Fibroblast of skin of left biceps (primary cell): ENCODE measurements around the gene PLBD1.

Source experiments
- DNase-seq, 2 experiments: peaks; one replicate each; pipeline ENCODE4 v3.0.0-alpha.2; 2013; ENCODE audit warnings: low read depth in 2 of 2

The PLBD1 gene

DNA sequence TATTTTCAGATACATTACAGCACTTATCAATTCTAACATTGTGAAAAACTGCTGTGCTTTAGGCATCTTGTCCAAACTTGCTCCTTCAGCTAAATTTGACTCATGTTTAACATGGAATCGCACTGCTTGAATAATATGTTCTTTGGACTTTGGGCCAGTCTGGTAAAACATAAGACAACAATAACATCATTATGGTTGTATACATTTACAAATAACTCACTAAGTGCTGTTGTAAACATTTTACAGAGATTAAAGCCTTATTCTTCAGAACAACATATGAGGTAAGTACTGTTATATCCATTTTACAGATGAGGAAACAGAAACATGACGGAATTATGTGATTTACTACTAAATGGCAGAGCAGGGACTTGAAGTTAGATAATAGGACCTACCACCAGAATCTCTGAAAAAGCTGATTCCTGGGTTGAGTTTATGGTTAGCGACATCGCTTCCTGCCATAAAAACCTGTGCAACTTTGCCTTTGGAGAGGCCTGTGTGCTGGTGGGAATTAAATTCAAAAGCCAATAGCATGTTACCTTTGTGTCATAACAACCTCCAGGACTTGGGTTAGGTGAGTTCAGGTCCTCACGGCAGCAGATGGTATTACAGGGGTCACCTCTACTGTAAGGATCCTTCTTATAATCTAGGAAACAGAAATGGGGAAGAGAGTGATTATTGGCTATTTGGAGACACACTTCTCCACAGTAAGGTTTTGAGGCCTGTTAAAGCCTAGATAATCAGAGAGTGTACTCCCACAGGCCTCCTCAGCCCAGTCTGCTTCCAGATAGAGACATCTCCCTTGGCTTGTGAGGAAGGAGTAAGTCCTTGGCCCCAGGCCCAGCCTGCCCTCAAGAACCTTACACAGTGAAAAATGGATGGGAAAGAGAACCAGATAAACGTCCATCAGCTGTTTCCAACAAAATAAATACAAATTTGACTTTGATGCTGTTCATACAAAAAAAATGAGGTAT lies 61.8 kb downstream of the PLBD1 start:
- no peak for DNase-seq

DNA sequence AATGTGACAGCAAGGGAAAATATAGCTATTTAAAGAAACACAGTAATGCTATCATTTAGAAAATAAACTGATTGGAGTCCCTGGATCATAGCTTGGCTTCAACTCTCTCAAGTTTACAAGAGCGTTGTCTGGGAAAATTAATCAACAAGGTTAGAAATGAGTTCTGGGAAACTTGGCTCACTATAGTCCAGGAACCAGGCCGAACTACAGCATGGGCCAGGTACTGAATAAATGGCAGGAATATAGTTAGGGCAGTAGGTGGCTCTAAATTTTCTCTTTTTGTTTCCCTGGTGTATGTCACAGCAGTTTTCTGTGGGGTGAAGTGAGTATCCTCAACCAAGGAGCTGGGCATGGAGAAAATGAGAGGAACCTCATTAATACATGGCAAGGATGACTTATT lies 72.4 kb downstream of the PLBD1 start:
- no peak for DNase-seq

DNA sequence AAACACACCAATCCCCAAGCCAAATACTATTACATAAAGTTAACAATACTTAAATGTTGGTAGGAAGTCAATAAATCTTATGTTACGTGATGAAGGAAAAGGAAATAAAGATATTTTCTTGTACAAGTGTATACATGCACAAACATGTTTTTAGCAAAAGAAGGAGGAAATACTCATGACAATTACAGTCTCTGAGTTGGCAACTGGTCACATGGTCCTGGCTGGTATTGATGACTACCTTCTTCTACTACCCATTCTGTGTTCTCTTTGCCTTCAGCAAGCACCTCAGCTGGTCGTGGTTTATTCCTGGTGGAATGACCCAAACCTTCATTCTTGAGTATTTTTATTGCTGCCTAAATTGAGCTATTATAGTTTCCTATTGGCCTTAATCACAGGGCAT lies 84.8 kb downstream of the PLBD1 start:
- no peak for DNase-seq

DNA sequence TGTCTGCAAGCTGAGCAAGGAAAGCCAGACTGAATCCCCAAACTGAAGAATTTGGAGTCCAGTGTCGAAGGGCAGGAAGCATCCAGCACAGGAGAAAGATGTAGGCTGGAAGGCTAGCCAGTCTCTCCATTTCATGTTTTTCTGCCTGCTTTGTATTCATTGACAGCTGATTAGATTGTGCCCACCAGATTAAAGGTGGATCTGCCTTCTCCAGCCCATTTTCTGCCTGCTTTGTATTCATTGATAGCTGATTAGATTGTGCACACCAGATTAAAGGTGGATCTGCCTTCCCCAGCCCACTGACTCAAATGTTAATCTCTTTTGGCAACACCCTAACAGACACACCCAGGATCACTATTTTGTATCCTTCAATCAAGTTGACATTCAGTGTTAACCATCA lies 85.3 kb downstream of the PLBD1 start:
- DNase-seq, result no peak

DNA sequence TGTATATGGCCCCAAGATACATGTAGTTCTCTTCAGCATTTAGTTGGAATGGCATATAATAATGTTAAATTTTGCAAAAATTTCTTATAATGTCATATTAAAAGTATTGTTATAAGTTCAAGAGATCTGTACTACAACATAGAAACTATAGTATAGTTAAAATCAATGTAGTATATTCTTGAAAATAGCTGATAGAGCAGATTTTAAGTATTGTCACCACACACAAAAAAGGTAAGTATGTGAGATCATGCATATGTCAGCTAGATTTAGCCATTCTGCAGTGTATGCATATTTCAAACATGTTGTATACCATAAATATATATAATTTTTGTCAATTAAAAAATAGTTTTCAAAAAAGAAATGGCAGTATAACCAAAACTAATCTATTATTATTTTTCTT lies 86.5 kb downstream of the PLBD1 start:
- no peak for DNase-seq

DNA sequence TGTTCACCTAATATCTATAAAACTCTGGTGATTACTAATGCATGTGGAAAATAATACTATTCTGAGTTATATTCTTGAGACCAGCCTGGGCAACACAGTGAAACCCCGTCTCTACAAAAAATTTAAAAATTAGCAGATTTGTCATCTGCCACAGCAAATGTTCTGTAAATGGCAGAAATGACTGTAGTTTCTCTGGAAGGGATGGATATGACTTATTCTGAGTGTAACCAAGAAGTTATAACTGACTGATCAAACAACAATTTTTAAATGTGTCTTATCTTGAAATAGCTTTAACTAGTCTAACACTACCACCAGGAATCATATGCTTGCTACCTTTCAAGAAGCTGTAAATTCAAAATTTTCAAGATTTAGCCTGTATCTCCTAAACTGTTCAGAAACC lies 88.7 kb downstream of the PLBD1 start:
- DNase-seq, result no peak

DNA sequence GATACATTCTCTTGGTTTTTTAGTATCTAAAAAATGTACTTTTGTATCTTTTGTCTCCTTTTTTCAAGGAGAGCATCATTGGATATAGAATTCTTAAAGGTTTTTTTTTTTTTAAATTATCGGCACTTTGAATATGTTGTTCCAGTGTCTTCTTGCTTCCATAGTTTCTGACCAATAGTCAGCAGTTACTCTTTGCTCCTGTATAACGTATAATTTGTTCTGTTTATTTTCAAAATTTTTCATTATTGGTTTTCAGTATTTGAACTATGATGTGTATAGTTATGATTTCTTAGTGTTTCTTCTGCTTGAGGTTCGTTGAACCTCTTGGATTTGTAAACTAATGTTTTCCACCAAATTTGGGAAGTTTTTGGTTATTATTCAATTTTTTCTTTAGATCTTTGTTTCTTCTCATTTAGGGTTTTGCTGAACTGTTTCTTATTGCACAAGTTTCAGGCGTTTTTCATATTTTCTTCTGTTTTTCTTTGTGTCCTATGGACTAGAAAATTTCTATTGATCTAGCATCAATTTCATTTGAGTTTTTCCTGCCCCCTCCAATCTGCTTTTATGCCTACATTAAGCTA lies 93.9 kb downstream of the PLBD1 start:
- DNase-seq, result no peak

DNA sequence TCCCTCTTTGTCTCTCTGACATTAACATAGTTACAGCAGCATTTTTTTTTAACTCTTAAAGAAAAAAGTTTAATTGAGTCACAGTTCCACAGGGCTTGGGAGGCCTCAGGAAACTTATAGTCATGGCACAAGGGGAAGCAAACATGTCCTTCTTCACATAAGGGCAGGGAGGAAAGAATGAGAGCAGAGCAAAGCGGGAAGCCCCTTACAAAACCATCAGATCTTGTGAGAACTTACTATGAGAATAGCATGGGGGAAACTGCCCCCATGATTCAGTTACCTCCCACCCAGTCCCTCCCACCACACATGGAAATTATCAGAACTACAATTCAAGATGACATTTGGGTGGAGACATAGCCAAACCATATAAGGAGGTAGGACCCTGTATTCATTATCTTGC lies 96.2 kb downstream of the PLBD1 start:
- DNase-seq, result no peak

DNA sequence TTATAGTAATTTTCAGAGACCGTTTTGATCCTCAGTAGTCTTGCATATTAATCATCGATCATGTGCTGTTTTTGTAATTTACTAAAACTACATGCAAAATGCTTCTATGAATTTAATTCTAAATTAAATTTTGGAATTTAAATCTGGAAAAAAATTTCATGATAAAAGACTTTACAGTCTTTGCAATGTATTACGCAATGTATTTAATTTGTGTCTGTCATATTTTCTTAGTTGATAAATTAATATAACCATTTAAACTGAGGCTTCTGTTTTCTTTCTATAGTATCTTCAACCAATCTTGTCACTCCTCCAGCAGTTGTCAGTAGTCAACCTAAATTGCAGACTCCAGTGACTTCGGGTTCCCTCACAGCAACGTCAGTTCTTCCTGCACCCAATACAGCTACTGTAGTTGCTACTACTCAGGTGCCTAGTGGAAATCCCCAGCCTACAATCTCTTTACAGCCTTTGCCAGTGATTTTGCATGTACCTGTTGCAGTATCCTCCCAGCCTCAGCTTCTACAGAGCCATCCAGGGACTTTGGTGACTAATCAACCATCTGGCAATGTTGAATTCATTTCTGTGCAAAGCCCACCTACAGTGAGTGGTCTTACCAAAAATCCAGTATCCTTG lies 107.4 kb downstream of the PLBD1 start:
- no peak for DNase-seq

DNA sequence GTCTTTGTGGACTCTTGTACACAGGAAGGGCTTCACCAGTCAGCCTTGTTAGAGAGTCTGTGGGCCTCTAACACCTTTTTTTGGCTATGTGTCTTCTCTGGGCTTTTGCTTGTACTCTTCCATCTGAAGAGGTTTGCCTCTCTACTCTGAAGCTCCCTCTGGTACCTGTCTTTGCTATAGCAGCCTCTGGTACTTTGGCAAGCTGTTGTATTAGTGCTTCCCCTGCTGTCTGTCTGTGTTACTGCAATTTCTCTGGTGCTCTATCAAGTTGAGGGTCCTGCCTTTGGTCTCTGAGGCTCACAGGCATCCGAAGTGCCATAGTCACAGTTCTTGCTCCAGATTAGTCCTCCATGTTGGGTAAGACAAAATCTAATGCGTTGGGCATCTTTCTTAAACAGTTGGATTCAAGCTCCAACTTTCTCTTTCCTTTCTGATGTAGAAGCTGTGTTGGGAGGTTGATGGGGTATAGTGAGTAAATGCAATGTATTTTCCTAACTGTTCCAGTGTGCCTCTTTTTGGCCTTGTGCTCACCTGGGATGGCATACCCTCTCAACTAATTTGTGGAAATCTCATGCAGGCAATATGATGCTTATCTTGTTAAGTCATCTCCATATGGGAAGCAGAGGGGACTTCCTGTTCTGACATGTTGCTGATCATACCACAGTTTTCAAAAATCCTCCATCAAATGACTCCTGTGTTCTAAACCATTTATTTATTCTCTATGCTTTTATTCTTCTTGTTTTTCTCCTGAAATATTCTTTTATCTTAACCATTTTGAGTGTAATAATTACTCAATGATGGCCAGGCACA lies 113.4 kb downstream of the PLBD1 start:
- no peak for DNase-seq
